DOHH2 (cell line): Measurements from ENCODE around the gene NIM1K.

Source experiments
- EZH2phosphoT487 ChIP-seq: fragments of 200-600 bp; sonication (generic); IDR thresholded peaks from 2 replicates; pipeline ENCODE4 v1.6.1; 2017; ENCODE audit warnings: borderline replicate concordance, mild to moderate bottlenecking, antibody characterized with exemption, low read length, moderate library complexity, mixed read lengths
- TF ChIP-seq, protein P1 (sequence below): fragments of 200-600 bp; sonication (generic); IDR thresholded peaks from one replicate; pipeline ENCODE4 v1.5.1; 2014; ENCODE audit warnings: antibody characterized with exemption, mild to moderate bottlenecking, low read depth, low read length; ENCODE audit not compliant: poor library complexity, severe bottlenecking

DNA sequence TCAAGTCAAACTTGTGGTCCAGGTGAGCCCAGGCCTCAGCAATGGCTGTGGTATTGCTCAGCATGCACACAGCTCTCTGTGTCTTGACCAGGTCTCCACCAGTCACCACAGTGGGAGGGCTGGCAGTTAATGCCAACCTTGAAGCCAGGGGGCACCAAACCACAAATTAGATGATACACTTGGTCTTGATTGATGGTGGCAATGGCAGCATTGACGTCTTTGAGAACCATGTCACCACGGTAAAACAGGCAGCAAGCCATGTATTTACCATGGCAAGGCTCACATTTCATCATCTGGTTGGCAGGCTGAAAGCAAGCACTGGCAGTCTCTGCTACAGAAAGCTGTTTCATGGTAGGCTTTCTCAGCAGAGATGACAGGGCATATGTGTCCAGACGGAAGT lies 40.0 kb downstream of the NIM1K start:
- TF ChIP-seq, protein P1, sequence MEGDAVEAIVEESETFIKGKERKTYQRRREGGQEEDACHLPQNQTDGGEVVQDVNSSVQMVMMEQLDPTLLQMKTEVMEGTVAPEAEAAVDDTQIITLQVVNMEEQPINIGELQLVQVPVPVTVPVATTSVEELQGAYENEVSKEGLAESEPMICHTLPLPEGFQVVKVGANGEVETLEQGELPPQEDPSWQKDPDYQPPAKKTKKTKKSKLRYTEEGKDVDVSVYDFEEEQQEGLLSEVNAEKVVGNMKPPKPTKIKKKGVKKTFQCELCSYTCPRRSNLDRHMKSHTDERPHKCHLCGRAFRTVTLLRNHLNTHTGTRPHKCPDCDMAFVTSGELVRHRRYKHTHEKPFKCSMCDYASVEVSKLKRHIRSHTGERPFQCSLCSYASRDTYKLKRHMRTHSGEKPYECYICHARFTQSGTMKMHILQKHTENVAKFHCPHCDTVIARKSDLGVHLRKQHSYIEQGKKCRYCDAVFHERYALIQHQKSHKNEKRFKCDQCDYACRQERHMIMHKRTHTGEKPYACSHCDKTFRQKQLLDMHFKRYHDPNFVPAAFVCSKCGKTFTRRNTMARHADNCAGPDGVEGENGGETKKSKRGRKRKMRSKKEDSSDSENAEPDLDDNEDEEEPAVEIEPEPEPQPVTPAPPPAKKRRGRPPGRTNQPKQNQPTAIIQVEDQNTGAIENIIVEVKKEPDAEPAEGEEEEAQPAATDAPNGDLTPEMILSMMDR, result peak; percentile 49
- no peak for TF ChIP-seq EZH2phosphoT487
